SK-N-MC (cell line): Measurements from ENCODE around the gene SAG.

ENCODE experiments used
- EZH2 ChIP-seq: fragments of 200-600 bp; sonication (generic); IDR thresholded peaks from one replicate; pipeline ENCODE4 v1.6.1; 2017; ENCODE audit warnings: antibody characterized with exemption
- POLR2AphosphoS5 ChIP-seq: IDR thresholded peaks from 2 replicates; pipeline ENCODE4 v1.6.1; 2012; ENCODE audit warnings: mild to moderate bottlenecking, low read depth, low read length, borderline replicate concordance

DNA sequence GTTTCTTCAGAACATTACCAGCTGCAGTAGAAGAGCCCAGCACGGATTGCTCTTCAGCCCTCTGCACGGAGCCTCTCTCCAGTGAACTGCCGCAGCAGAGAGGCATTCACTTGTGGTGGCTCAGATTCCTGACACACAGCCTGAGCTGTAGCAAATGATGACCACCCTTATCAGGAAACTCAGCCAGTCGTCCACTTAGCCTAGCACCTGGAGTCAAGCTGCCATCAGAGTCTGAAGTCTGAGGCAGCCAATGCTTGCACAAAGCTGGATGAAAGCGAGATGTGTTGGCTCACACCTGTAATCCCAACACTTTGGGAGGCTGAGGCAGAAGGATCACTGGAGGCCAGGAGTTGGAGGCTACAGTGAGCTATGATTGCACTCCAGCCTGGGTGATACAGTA lies 11.7 kb upstream of the SAG start:
- TF ChIP-seq EZH2 (no peak), POLR2AphosphoS5 (no peak)
